ENCODE measurements around the gene HLA-B.

The HLA-B gene

GRCh38 chr6:31332637-31333602, 24.1 kb downstream of the HLA-B start:
- TF ChIP-seq CTCF (IDR thresholded peaks at IDR 0.05; ENCODE audit: extremely low read depth, missing control alignments): no peak
- DNase-seq (ENCODE audit: low spot score): no peak

GRCh38 chr6:31328355-31328960, 28.5 kb downstream of the HLA-B start:
- TF ChIP-seq CTCF (IDR thresholded peaks at IDR 0.05; ENCODE audit: extremely low read depth, missing control alignments): no peak
- no peak for DNase-seq (ENCODE audit: low spot score)

GRCh38 chr6:31321820-31322219, 35.2 kb downstream of the HLA-B start:
- TF ChIP-seq CTCF (IDR thresholded peaks at IDR 0.05; ENCODE audit: extremely low read depth, missing control alignments): no peak
- DNase-seq (ENCODE audit: low spot score): no peak

GRCh38 chr6:31321005-31321707, 35.8 kb downstream of the HLA-B start:
- no peak for TF ChIP-seq CTCF (IDR thresholded peaks at IDR 0.05; ENCODE audit: extremely low read depth, missing control alignments)
- no peak for DNase-seq (ENCODE audit: low spot score)

- no peak for TF ChIP-seq CTCF (IDR thresholded peaks at IDR 0.05; ENCODE audit: extremely low read depth, missing control alignments)
- DNase-seq (ENCODE audit: low spot score): no peak
Measured at GRCh38 chr6:31317036-31317435, 39.9 kb downstream of the HLA-B start.

GRCh38 chr6:31309641-31310040, 47.3 kb downstream of the HLA-B start:
- no peak for DNase-seq (ENCODE audit: low spot score)
- no peak for TF ChIP-seq CTCF (IDR thresholded peaks at IDR 0.05; ENCODE audit: extremely low read depth, missing control alignments)

GRCh38 chr6:31308845-31309175, 48.2 kb downstream of the HLA-B start:
- no peak for TF ChIP-seq CTCF (IDR thresholded peaks at IDR 0.05; ENCODE audit: extremely low read depth, missing control alignments)
- DNase-seq (ENCODE audit: low spot score): no peak

All from GM20000 (cell line).